Loucy (cell line): Measurements from ENCODE around the gene TGIF2.

Experiments
- H2AFZ ChIP-seq: fragments of 200-600 bp; sonication (generic); 2 replicates; pipeline ENCODE4 v1.6.0; 2016; ENCODE audit warnings: antibody characterized with exemption, mild to moderate bottlenecking, low read length, moderate library complexity
- H3F3A ChIP-seq: fragments of 200-600 bp; 2 replicates; pipeline ENCODE4 v1.6.0; 2016; ENCODE audit warnings: antibody characterized with exemption, low read depth, mild to moderate bottlenecking
- H3K27me3 ChIP-seq: fragments of 200-600 bp; sonication (generic); 2 replicates; pipeline ENCODE4 v1.6.1; 2014; ENCODE audit warnings: low read length, mild to moderate bottlenecking; ENCODE audit not compliant: insufficient read depth, poor library complexity, severe bottlenecking
- H3K36me3 ChIP-seq: fragments of 200-600 bp; sonication (generic); 2 replicates; pipeline ENCODE4 v1.6.1; 2016; ENCODE audit warnings: low read length; ENCODE audit not compliant: insufficient read depth
- H3K4me1 ChIP-seq: fragments of 200-600 bp; sonication (generic); 2 replicates; pipeline ENCODE4 v1.5.1; 2014; ENCODE audit warnings: low read length, mild to moderate bottlenecking; ENCODE audit not compliant: insufficient read depth, poor library complexity, severe bottlenecking
- H3K4me2 ChIP-seq: fragments of 200-600 bp; sonication (generic); 2 replicates; pipeline ENCODE4 v1.6.0; 2014; ENCODE audit warnings: antibody characterized with exemption, low read length, low read depth, mild to moderate bottlenecking; ENCODE audit not compliant: poor library complexity, severe bottlenecking
- H3K4me3 ChIP-seq: fragments of 200-600 bp; sonication (generic); 2 replicates; pipeline ENCODE4 v1.5.1; 2014; ENCODE audit warnings: low read length, mild to moderate bottlenecking, mixed read lengths; ENCODE audit not compliant: poor library complexity, severe bottlenecking
- H3K79me2 ChIP-seq: fragments of 200-600 bp; sonication (generic); 2 replicates; pipeline ENCODE4 v1.6.1; 2014; ENCODE audit warnings: low read length; ENCODE audit not compliant: insufficient read depth
- H3K9ac ChIP-seq: fragments of 200-600 bp; sonication (generic); 2 replicates; pipeline ENCODE4 v1.6.0; 2014; ENCODE audit warnings: mild to moderate bottlenecking, low read depth, low read length, moderate library complexity; ENCODE audit not compliant: poor library complexity, severe bottlenecking
- H3K9me2 ChIP-seq: fragments of 200-600 bp; sonication (generic); replicated peaks from 2 replicates; pipeline ENCODE4 v1.6.1; 2016; ENCODE audit warnings: low read depth, low read length, mixed read lengths
- H3K9me3 ChIP-seq: fragments of 200-600 bp; sonication (generic); 2 replicates; pipeline ENCODE4 v1.6.1; 2014; ENCODE audit warnings: mild to moderate bottlenecking, antibody characterized with exemption, low read length, low read depth; ENCODE audit not compliant: insufficient read depth
- H4K20me1 ChIP-seq: fragments of 200-600 bp; sonication (generic); 2 replicates; pipeline ENCODE4 v1.6.0; 2014; ENCODE audit warnings: antibody characterized with exemption, low read length, mild to moderate bottlenecking; ENCODE audit not compliant: insufficient read depth, poor library complexity, severe bottlenecking
- CTCF ChIP-seq: fragments of 200-600 bp; sonication (generic); conservative IDR thresholded peaks from 2 replicates; pipeline ENCODE4 v1.5.1; 2014; ENCODE audit warnings: mild to moderate bottlenecking, antibody characterized with exemption, low read length
- EZH2phosphoT487 ChIP-seq: fragments of 200-600 bp; IDR thresholded peaks from 2 replicates; pipeline ENCODE4 v1.6.1; 2018; ENCODE audit warnings: antibody characterized with exemption, mild to moderate bottlenecking, moderate library complexity, borderline replicate concordance

Gene TGIF2

GRCh38 chr20:36565520-36565919 is 7.9 kb upstream of the TGIF2 start:
- H3K9me3 ChIP-seq: no peaks in the 10 kb centered on the region
- no peak overlapping the region for H3K4me2 ChIP-seq
- H3F3A ChIP-seq: no peaks in the 10 kb centered on the region
- no peaks in the 10 kb centered on the region for H4K20me1 ChIP-seq
- no peaks in the 10 kb centered on the region for H3K9me2 ChIP-seq
- TF ChIP-seq EZH2phosphoT487: no peak
- TF ChIP-seq CTCF: no peak
- H3K9ac ChIP-seq: no peak overlapping the region
- no peaks in the 10 kb centered on the region for H3K4me1 ChIP-seq
- no peaks in the 10 kb centered on the region for H3K36me3 ChIP-seq
- H3K27me3 ChIP-seq: no peaks in the 10 kb centered on the region
- no peak overlapping the region for H2AFZ ChIP-seq
- no peaks in the 10 kb centered on the region for H3K79me2 ChIP-seq
- no peak overlapping the region for H3K4me3 ChIP-seq

GRCh38 chr20:36569847-36570429 is 3.5 kb upstream of the TGIF2 start:
- H3K36me3 ChIP-seq: no peaks in the 10 kb centered on the region
- H3K9me2 ChIP-seq: no peaks in the 10 kb centered on the region
- no peak overlapping the region for H3K4me3 ChIP-seq
- no peaks in the 10 kb centered on the region for H3K9me3 ChIP-seq
- H3F3A ChIP-seq: peaks cover 18% of the 10 kb centered on the region
- peaks cover 6% of the 10 kb centered on the region for H3K27me3 ChIP-seq
- no peak overlapping the region for H2AFZ ChIP-seq
- no peak overlapping the region for H3K9ac ChIP-seq
- H3K4me1 ChIP-seq: peaks cover 17% of the 10 kb centered on the region
- H4K20me1 ChIP-seq: peaks cover 2% of the 10 kb centered on the region
- peaks cover 13% of the 10 kb centered on the region for H3K79me2 ChIP-seq
- H3K4me2 ChIP-seq: no peak overlapping the region
- TF ChIP-seq EZH2phosphoT487 (no peak), CTCF (no peak)

- Histone ChIP-seq H3F3A (peaks cover 18% of the 10 kb centered on the region), H3K9me3 (no peaks in the 10 kb centered on the region), H3K36me3 (no peaks in the 10 kb centered on the region), H4K20me1 (peaks cover 21% of the 10 kb centered on the region), H2AFZ (no peak overlapping the region), H3K79me2 (peaks cover 32% of the 10 kb centered on the region), H3K9ac (no peak overlapping the region), H3K27me3 (peaks cover 6% of the 10 kb centered on the region), H3K4me2 (peak overlapping the region; percentile 59), H3K4me1 (peaks cover 32% of the 10 kb centered on the region), H3K4me3 (peak overlapping the region; percentile 99), H3K9me2 (no peaks in the 10 kb centered on the region)
- TF ChIP-seq CTCF (no peak), EZH2phosphoT487 (no peak)
Measured at GRCh38 chr20:36571564-36572504, 1.6 kb upstream of the TGIF2 start.
